GM23248 (cell line): ENCODE results near the gene HTATSF1. TPM values are rescaled to one million over a fixed set of nuclear protein-coding genes. Genes with fewer than 3 reads are reported as not detected.

ENCODE experiments used
- DNase-seq: peaks from one replicate; pipeline ENCODE4 v3.0.0-alpha.2; 2015
- H2AFZ ChIP-seq: fragments of 200-600 bp; sonication (generic); 2 replicates; pipeline ENCODE4 v1.6.1; 2016; ENCODE audit warnings: antibody characterized with exemption
- H3F3A ChIP-seq: fragments of 200-600 bp; sonication (generic); 2 replicates; pipeline ENCODE4 v1.6.1; 2016; ENCODE audit warnings: mild to moderate bottlenecking, antibody characterized with exemption, mixed run types; ENCODE audit not compliant: insufficient read depth
- H3K27ac ChIP-seq: fragments of 200-600 bp; sonication (generic); 2 replicates; pipeline ENCODE4 v1.5.1; 2016; ENCODE audit warnings: mild to moderate bottlenecking
- H3K27me3 ChIP-seq: fragments of 200-600 bp; sonication (generic); replicated peaks from 2 replicates; pipeline ENCODE4 v1.6.1; 2016; ENCODE audit warnings: mild to moderate bottlenecking; ENCODE audit not compliant: insufficient read depth
- H3K36me3 ChIP-seq: fragments of 200-600 bp; sonication (generic); 2 replicates; pipeline ENCODE4 v1.6.1; 2016; ENCODE audit warnings: low read depth, mild to moderate bottlenecking
- H3K4me1 ChIP-seq: fragments of 200-600 bp; sonication (generic); 2 replicates; pipeline ENCODE4 v1.6.1; 2016; ENCODE audit warnings: mild to moderate bottlenecking; ENCODE audit not compliant: insufficient read depth
- H3K4me2 ChIP-seq: fragments of 200-600 bp; sonication (generic); one replicate; pipeline ENCODE4 v1.6.1; 2016; ENCODE audit warnings: mild to moderate bottlenecking; ENCODE audit not compliant: unreplicated experiment
- H3K4me3 ChIP-seq: fragments of 200-600 bp; sonication (generic); 2 replicates; pipeline ENCODE4 v1.5.1; 2016; ENCODE audit warnings: mild to moderate bottlenecking
- H3K79me2 ChIP-seq: fragments of 200-600 bp; sonication (generic); 2 replicates; pipeline ENCODE4 v1.6.1; 2016; ENCODE audit warnings: mild to moderate bottlenecking; ENCODE audit not compliant: insufficient read depth
- H3K9ac ChIP-seq: fragments of 200-600 bp; sonication (generic); 2 replicates; pipeline ENCODE4 v1.6.1; 2016; ENCODE audit warnings: mild to moderate bottlenecking
- H3K9me2 ChIP-seq: fragments of 200-600 bp; sonication (generic); 2 replicates; pipeline ENCODE4 v1.6.1; 2016; ENCODE audit warnings: mixed run types, mild to moderate bottlenecking, moderate library complexity; ENCODE audit not compliant: insufficient read depth
- H3K9me3 ChIP-seq: fragments of 200-600 bp; sonication (generic); one replicate; pipeline ENCODE4 v1.6.1; 2017; ENCODE audit warnings: low read depth
- H4K20me1 ChIP-seq: fragments of 200-600 bp; sonication (generic); 2 replicates; pipeline ENCODE4 v1.6.0; 2016; ENCODE audit not compliant: insufficient read depth
- EZH2 ChIP-seq: fragments of 200-600 bp; sonication (generic); IDR thresholded peaks from 2 replicates; pipeline ENCODE4 v1.6.1; 2018; ENCODE audit warnings: antibody characterized with exemption, mild to moderate bottlenecking; ENCODE audit not compliant: insufficient read depth, poor library complexity, severe bottlenecking
- EZH2phosphoT487 ChIP-seq: fragments of 200-600 bp; sonication (generic); IDR thresholded peaks from 2 replicates; pipeline ENCODE4 v1.6.1; 2018; ENCODE audit warnings: antibody characterized with exemption, moderate library complexity, mild to moderate bottlenecking, low read depth; ENCODE audit not compliant: insufficient read depth
- WGBS, 2 experiments: methylation state at CpG; one replicate each; pipeline ENCODE4 v1.1.6; 2015 to 2017; ENCODE audit warnings: low lambda C conversion rate in 2 of 2, low coverage in 1 of 2; ENCODE audit errors: missing lambda C conversion rate in 2 of 2; 5-methylcytosine and 5-hydroxymethylcytosine counted together
- in situ Hi-C: fragments of 300-500 bp; cut with MboI; formaldehyde crosslinking; loops from 2 replicates; pipeline ENCODE4 v1.15.0; 2020
- polyA plus RNA-seq: library from polyadenylated mRNA; unstranded; fragments of >200 nt; fragmentation: Nextera tagmentation; extraction: Ambion mirVana; gene quantifications from 2 replicates; pipeline ENCODE4 v1.2.1, GENCODE V29; 2016
- total RNA-seq: library from RNA; depleted of rRNA; stranded (reverse); fragments of >200 nt; shearing (Covaris generic); gene quantifications from 2 replicates; pipeline ENCODE4 v1.2.3, GENCODE V29; 2014

The HTATSF1 gene
- total and polyA plus RNA-seq, 2 experiments from 2014 or later, result 46.9 to 51.5 TPM

DNA sequence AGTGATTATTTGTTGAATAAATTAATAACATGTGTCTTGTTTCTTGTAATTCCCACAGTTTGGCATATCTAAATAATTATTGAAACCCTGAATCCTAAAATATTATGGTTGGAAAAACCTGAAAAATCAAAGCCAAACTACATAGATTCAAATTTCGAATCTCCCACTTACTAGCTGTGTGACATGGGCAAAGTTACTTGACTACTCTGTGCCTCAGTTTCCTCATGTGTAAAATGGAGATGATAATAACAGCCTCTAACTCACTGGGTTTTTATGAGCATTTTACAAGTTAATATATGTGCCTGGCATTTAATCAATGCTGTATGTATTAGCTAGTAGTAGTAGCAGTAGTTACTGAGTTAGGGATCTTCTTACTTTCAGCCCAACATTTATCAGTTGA lies 44.3 kb upstream of the HTATSF1 start:
- Histone ChIP-seq H3K9me2 (no peaks in the 10 kb centered on the region), H2AFZ (no peak overlapping the region), H3K9me3 (no peaks in the 10 kb centered on the region), H3F3A (no peaks in the 10 kb centered on the region), H3K4me2 (no peak overlapping the region), H3K4me3 (no peak overlapping the region), H3K27ac (no peak overlapping the region), H3K4me1 (no peaks in the 10 kb centered on the region), H3K27me3 (no peaks in the 10 kb centered on the region), H3K9ac (no peak overlapping the region), H3K36me3 (no peaks in the 10 kb centered on the region), H3K79me2 (no peaks in the 10 kb centered on the region), H4K20me1 (no peaks in the 10 kb centered on the region)
- in situ Hi-C loops, result no loop called here
- no peak for TF ChIP-seq EZH2phosphoT487
- no peak for TF ChIP-seq EZH2
- no peak for DNase-seq
- 16 to 17% methylated on average over 1 of the region's 1 CpG for WGBS, 2 experiments

DNA sequence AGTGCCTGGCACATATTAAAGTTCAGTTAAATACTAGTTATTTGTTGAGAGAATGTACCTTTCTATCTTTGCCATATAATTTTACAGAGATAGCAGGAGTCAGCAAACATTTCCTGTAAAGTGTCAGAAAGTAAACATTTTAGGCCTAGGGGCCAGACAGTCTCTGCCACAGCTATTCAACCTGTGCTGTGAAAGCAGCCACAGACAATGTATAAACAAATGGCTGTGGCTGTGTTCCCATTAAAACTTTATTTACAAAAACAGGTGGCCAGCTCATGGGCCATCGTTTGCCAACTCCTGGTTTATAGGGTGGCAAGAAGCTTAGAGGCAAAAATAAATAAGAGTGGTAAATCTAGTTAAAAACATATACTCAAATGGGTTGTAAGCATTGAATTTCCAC lies 43.6 kb upstream of the HTATSF1 start:
- no peak overlapping the region for H3K4me2 ChIP-seq
- H3K27me3 ChIP-seq, result no peaks in the 10 kb centered on the region
- 6 to 22% methylated on average over 1 of the region's 1 CpG for WGBS, 2 experiments
- no peak overlapping the region for H2AFZ ChIP-seq
- in situ Hi-C loops, result no loop called here
- H3K79me2 ChIP-seq, result no peaks in the 10 kb centered on the region
- no peaks in the 10 kb centered on the region for H3F3A ChIP-seq
- no peak overlapping the region for H3K4me3 ChIP-seq
- H3K9ac ChIP-seq, result no peak overlapping the region
- no peaks in the 10 kb centered on the region for H3K9me2 ChIP-seq
- H3K27ac ChIP-seq, result no peak overlapping the region
- DNase-seq, result no peak
- no peaks in the 10 kb centered on the region for H3K9me3 ChIP-seq
- H4K20me1 ChIP-seq, result no peaks in the 10 kb centered on the region
- no peaks in the 10 kb centered on the region for H3K4me1 ChIP-seq
- no peak for TF ChIP-seq EZH2
- no peak for TF ChIP-seq EZH2phosphoT487
- H3K36me3 ChIP-seq, result no peaks in the 10 kb centered on the region

DNA sequence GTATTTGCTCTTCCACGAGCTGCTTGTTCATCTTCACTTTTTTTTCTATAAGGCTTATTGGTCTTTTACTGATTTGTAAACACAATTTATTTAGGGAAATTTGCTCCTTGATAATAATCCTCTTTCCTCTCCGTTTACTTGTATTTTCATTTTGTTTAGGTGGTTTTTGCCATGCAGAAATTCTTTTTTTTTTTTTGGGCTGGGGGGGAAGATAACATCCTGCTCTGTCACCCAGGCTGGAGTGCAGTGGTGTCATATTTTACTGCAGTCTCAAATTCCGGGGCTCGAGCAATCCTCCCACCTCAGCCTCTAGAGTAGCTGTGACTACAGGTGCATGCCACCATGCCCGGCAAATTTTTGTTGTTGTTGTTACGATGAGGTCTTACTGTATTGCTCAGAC lies 41.3 kb upstream of the HTATSF1 start:
- H3K36me3 ChIP-seq, result no peaks in the 10 kb centered on the region
- WGBS, 2 experiments, result 32 to 39% methylated on average over 5 to 6 of the region's 6 CpGs

GRCh38 chrX:136457303-136457917 lies 40.0 kb upstream of the HTATSF1 start:
- TF ChIP-seq EZH2phosphoT487, result no peak
- no peak for TF ChIP-seq EZH2
- Histone ChIP-seq H2AFZ (no peak overlapping the region), H3K27me3 (no peaks in the 10 kb centered on the region), H3K79me2 (no peaks in the 10 kb centered on the region), H3K36me3 (no peaks in the 10 kb centered on the region), H3K4me3 (no peak overlapping the region), H4K20me1 (no peaks in the 10 kb centered on the region), H3K9me2 (no peaks in the 10 kb centered on the region), H3K9me3 (no peaks in the 10 kb centered on the region), H3K4me1 (no peaks in the 10 kb centered on the region), H3K9ac (no peak overlapping the region), H3F3A (no peaks in the 10 kb centered on the region), H3K27ac (no peak overlapping the region), H3K4me2 (no peak overlapping the region)
- DNase-seq, result no peak
- WGBS, 2 experiments, result 2 to 3% methylated on average over 4 to 5 of the region's 5 CpGs
- in situ Hi-C loops, result no loop called here

More for the DNA sequence above, 41.3 kb upstream of the HTATSF1 start:
- H3F3A ChIP-seq, result no peaks in the 10 kb centered on the region
- no peaks in the 10 kb centered on the region for H3K27me3 ChIP-seq
- no peaks in the 10 kb centered on the region for H3K79me2 ChIP-seq
- H3K9ac ChIP-seq, result no peak overlapping the region
- H3K4me3 ChIP-seq, result no peak overlapping the region
- no peaks in the 10 kb centered on the region for H4K20me1 ChIP-seq
- no peak overlapping the region for H2AFZ ChIP-seq
- in situ Hi-C loops, result no loop called here
- no peaks in the 10 kb centered on the region for H3K4me1 ChIP-seq
- H3K9me2 ChIP-seq, result no peaks in the 10 kb centered on the region
- H3K9me3 ChIP-seq, result no peaks in the 10 kb centered on the region
- no peak overlapping the region for H3K4me2 ChIP-seq
- H3K27ac ChIP-seq, result no peak overlapping the region
- no peak for TF ChIP-seq EZH2
- TF ChIP-seq EZH2phosphoT487, result no peak
- DNase-seq, result no peak
